AG10803 (cell line): ENCODE results near the gene CLASRP.

Experiments
- DNase-seq: peaks from one replicate; pipeline ENCODE4 v3.0.0; 2010; ENCODE audit warnings: low read depth
- H3K4me3 ChIP-seq: 2 replicates; pipeline ENCODE4 v1.5.1; 2011; ENCODE audit warnings: mild to moderate bottlenecking, low read length, control low read depth
- CTCF ChIP-seq: conservative IDR thresholded peaks from 2 replicates; pipeline ENCODE4 v1.5.1; 2011; ENCODE audit warnings: mild to moderate bottlenecking, low read length, control low read depth, inconsistent platforms

Gene CLASRP

GRCh38 chr19:45010306-45010705, 28.5 kb upstream of the CLASRP start:
- DNase-seq, result no peak
- no peak overlapping the region for H3K4me3 ChIP-seq
- no peak for TF ChIP-seq CTCF

GRCh38 chr19:45011959-45012358, 26.9 kb upstream of the CLASRP start:
- TF ChIP-seq CTCF, result no peak
- no peak for DNase-seq
- no peak overlapping the region for H3K4me3 ChIP-seq

- DNase-seq, result peak; percentile 84
- peak; percentile 70 for TF ChIP-seq CTCF
- no peak overlapping the region for H3K4me3 ChIP-seq
Measured at GRCh38 chr19:45016388-45017314, 22.2 kb upstream of the CLASRP start.

GRCh38 chr19:45019187-45019586, 19.7 kb upstream of the CLASRP start:
- no peak for DNase-seq
- H3K4me3 ChIP-seq, result no peak overlapping the region
- TF ChIP-seq CTCF, result no peak

- TF ChIP-seq CTCF, result no peak
- H3K4me3 ChIP-seq, result no peak overlapping the region
- DNase-seq, result no peak
Measured at GRCh38 chr19:45020071-45020470, 18.8 kb upstream of the CLASRP start.

- no peak for TF ChIP-seq CTCF
- H3K4me3 ChIP-seq, result no peak overlapping the region
- no peak for DNase-seq
Measured at GRCh38 chr19:45021971-45022370, 16.9 kb upstream of the CLASRP start.

GRCh38 chr19:45023048-45023447, 15.8 kb upstream of the CLASRP start:
- TF ChIP-seq CTCF, result no peak
- no peak for DNase-seq
- no peak overlapping the region for H3K4me3 ChIP-seq
